GM21528 (cell line): ENCODE data around the gene MACROD2.

Experiments used
- ATAC-seq: cut with Tn5 transposase; IDR thresholded peaks from one replicate; pipeline ENCODE4 v1.9.1; 2021; ENCODE audit warnings: mild to moderate bottlenecking, moderate library complexity; ENCODE audit not compliant: unreplicated experiment, low FRiP score

Gene MACROD2

DNA sequence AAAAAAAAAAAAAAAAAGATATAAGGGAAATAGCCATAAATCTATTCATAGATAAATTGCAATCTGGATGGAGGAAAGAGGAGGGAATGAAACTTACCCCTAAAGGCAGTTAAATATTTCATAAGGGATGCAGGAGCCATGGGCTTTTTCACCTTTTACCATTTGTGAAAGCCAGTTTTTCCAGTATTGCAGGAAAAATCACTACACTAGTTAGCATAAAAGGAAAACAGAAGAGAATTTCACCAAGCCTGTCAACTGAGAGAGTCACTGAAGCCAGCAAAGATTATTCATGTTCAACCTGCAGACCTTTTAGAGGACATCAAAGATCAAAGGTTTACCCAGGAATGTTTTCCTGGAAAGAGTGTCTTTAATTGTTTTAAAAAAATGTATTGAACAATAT, 1608.2 kb downstream of the MACROD2 start:
- no peak for ATAC-seq

DNA sequence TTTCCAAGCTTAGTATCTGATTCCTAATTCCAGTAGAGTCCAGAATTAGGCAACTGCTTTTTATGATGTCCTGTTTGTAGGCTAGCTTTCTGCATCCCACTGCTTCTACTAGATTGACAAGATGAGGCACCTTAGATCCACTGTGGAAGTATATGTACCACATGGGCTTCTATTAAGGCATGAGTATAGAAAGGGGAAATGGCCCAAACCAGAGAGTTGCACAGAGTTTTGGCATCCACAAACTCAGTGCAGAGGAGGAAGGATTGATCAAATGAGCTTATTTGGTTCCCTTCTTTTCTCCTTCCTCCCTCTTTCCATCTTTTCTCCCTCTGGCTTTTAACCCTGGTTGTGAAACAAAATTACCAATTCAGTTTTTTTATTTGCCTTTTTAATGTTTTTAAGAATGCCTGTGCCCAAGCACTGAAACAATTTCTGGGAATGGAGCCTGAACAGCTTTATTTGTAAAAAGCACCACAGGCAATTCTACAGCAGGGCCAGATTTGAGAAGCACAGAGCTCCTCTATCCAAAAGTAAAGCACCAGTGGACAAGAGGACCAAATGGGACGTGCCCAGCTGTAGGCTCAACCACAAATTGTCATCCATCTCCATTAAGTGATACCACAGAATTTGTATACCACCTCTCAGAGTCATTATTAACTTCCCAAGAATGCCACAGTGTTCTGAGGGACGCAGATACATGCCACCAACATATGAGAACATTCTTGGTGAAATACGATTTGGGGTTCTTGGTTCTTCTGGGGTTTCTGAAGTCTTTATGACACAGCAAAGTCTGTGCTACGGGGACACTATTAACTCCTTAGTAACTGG, 1608.9 kb downstream of the MACROD2 start:
- no peak for ATAC-seq

DNA sequence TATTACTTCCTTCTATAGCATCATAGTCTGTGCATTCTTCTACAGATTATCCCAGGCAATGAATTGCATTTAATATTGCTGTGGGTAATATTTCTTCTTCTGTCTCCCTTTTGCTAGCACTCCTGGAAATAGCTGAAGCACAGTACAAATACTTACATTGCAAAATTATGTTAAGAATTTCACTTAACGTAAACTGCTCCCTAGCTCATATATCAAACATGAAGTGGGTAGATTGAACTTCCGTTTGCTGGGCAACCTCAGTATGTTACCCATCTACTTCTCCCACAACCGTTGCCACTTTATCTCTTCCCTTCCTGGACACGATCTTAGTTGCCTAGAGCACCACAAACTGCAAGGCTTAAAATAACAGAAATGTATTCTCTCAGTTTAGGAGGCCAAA, 1614.6 kb downstream of the MACROD2 start:
- no peak for ATAC-seq

DNA sequence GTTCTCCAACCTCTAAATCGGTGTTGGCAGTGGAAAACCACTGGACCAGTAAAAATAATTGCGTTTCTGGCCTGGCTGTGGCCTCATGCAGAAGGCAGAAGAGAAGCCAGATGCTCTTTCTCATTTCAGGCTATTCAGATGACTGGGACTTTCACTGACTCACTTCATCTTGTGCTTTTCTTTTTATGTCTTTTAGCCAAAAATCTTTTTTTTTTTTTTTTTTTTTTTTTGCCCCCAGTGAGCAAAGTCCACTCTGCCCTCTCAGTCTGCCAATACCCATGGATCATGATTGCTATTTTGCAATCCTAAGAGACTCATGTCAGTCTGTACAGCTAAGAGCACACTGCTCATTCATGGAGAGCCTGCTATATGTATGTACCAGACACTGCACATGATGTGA, 1615.5 kb downstream of the MACROD2 start:
- no peak for ATAC-seq

DNA sequence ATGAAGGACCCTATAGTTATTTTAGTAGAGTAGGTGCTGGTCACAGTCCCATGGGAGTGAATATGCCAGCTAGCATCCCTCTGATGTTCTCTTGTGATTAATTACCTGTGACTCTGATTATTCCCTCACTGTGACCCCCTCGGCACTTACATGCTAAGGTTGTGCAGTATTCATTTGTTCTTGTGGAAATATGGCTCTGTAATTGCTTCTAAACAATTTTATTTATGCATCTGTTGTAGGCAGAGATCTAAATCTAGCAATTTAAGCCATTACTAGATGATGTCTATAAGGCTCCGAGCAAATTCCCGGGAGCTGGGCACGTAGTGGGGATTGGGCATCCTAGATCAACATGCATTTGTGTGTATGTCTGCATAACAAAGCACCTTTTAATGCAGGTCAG, 1616.2 kb downstream of the MACROD2 start:
- ATAC-seq = no peak

DNA sequence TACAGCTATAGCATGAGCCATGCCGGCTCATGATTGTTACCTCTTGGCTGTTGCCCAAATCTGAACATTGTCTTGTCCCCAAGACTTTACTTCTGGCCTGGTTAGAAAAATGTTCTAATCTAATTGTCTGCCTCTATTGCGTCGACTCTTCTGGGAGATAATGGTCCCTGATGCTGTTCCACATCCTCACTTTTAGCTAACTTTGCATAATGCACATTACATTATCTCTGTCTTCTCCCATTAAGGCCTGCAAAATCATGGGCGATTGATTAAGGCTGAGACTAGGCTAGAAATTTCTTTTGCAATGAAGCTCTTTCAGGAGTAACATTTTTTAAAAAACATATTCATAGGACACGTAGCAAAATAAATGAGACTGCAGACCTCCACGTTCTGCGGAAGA, 1616.9 kb downstream of the MACROD2 start:
- no peak for ATAC-seq

DNA sequence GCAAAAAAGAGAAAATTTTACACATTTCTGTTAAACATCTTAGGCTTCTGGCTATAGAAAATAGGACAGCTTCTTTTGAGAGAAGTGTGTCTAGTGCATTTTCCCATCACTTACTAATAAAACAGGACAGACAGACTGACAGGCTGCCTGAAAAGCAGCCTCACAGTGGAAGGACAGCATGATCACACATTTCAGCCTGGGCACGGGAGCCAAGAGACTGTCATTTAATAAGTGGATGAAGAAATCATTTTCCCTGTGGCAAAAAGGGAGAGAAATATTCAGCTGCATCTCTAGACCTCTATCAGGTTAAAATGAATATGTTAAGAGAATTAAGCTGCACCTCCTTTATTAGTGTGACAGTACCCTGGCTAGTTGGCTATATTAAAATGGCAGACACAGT, 1617.5 kb downstream of the MACROD2 start:
- no peak for ATAC-seq

DNA sequence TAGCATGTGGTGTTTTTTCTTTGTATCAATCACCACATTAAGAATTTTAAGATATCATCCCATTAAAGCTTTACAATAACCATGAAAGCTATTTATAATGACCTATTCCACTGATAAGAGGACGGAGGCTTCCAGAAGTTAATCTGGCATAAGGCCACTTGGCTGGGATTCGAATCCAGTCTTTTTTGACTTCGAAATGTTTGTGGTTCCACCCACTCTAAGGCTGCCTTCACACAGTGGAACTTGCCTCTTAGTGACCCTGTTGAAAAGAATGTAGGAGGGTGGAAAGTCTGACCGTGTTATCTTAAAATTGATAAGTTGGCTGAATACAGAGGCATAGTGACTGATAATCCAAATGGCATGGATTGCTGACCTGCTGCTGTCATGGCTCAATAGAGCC, 1618.2 kb downstream of the MACROD2 start:
- no peak for ATAC-seq

DNA sequence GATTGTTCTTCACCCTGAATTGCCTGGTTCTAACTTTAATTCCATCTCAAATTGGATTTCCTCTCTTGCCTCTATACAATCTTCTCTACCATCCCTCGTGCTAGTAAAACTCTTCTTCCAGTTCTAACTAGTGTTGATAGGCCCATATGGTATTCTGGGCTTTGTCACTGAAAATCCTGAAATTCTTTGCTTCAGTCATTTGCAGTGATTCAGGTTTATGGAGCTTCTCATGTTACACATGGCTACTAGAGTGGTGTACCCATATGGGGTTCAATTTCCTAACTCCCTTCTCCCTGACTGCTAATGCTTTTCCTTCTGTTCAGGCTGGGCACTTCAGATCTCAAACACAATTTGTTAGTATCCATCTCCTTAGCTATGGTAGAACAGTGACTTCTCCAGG, 1621.3 kb downstream of the MACROD2 start:
- no peak for ATAC-seq

DNA sequence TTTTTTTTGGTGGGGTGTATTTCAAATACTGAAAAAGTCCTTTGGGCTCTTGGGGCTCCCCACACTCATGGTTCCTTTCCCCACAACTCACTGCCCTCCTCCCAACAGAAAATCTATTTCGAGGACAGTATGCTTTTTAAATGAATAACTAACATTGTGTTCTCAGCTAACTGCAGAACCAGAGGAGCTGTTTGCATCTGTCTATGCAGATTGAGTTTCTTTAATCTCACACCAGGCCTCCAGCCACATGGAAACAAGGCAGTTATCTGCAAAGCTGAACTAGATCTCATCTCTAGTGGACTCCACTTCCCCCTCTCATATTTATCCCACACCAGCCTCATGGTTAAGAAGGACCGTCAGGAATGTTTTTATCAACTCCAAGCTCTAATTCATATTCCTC, 1622.8 kb downstream of the MACROD2 start:
- no peak for ATAC-seq

DNA sequence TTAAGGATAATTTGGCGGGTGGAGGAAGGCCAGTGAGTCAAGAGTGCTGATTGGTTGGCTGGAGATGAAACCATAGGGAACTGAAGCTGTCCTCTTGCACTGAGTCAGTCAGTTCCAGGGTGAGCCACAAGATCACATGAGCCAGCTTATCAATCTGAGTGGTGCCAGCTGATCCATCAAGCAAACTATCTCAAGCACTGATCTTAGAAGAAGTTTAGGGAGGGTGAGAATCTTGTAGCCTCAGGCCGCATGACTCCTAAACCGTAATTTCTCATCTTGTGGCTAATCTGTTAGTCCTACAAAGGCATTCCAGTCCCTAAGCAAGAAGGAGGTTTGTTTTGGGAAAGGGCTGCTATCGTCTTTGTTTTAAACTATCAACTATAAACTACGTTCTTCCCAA, 1623.6 kb downstream of the MACROD2 start:
- ATAC-seq = no peak

DNA sequence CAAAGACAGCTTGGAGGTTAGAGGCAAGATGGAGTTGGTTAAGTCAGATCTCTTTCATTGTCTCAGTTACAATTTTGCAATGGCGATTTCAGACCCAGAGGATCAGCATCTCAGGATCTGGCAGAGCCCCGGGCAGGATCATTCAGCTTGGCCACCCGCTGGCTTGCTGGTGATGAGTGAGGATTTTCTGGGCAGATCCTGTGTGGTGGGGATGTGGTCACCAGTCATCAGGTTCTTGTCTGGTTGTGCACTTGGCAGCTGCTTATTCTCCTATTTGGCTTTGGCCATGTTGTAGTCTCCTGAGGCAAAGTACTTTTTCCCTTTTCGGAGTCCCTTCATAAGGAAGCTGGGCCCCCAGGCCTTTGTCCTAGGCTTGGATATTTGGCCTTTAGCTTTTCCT, 1624.0 kb downstream of the MACROD2 start:
- no peak for ATAC-seq

DNA sequence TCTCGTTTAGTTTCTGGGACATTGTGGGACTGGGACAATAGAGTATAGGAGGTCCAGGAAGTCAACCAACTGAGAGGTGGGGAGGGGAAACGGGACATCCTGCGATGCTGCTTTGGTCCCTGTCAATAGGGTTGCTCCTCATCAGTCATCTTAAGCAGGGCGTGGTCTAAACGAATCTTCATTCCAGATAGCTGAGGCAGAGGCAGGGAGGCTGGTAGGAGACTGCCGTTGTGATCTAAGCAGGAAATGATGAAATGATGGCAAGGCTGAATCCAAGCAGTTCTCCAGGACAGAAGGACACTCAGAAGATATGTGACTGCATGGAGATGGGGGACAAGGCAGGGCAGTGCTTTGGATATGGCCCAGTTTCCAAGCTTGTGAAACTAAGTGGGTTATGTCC, 1624.5 kb downstream of the MACROD2 start:
- no peak for ATAC-seq

DNA sequence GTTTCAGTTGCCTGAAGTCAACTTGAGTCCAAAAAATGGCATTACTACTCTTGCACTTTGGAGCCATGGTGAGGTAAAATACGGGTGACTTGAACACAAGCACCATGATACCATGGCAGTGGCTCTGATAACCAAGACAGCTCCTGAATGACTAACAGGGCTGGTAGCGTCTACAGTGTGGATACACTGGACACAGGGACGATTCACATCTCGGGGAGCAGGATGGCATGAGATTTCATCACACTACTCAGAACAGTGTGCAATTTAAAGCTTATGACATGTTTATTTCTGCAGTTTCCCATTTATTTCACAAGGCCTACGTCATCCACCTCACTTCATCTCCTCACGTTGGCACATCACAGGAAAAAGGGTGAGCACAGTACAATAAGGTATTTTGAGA, 1627.1 kb downstream of the MACROD2 start:
- no peak for ATAC-seq

DNA sequence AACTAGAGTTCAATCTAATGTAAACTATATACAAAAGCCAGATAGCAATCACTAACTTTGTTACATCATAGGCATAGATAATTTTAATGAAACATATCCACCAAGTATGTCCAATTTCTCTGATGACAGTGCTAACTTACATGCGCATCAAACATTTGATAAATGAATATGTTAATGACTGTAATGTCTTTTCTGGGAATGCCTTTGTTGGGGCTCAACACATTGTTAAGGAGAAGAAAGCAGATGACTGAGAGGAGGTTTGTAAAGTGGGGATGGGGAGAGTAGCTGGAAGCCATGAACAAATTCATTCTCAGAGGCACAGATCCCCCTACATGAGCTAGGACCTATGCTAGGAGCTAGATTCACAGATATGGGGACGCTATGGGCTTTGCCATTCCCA, 1627.9 kb downstream of the MACROD2 start:
- no peak for ATAC-seq

DNA sequence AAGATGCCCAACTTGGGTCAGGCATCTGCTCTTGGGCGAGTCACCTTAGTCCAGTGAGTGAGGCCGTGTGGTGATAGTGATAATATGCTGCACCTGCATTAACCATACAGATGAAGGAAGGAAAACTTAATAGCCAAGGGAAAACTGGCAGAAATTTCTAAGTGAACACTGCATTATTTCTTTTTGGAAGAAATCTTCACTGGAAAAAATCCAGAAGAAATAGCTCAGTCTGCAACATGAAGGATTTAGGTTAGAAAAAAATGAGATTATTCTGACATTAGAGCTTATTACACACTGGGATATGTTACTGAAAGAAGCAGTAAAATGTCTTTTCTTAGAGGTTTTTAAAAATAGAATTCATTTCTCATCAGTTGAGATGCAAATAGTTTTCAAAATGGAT, 1630.7 kb downstream of the MACROD2 start:
- ATAC-seq = no peak

DNA sequence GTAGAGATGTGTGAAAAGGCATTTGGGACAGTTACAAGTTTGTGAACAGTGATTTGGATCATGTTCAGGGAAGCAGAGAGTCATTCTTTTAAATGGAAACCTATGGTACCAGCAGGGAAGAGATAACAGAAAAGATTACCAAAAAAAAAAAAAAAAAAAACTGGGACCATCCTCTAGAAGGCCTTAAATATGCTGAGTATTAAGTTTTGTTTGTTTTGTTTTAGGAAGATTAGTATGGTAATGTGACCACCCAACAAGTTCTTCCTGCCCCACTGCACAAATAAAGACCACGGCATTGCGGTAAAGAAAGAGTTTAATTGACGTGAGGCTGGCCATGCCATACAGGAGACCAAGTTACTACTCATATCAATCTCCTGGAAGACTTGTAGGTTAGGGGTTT, 1631.8 kb downstream of the MACROD2 start:
- ATAC-seq = no peak

DNA sequence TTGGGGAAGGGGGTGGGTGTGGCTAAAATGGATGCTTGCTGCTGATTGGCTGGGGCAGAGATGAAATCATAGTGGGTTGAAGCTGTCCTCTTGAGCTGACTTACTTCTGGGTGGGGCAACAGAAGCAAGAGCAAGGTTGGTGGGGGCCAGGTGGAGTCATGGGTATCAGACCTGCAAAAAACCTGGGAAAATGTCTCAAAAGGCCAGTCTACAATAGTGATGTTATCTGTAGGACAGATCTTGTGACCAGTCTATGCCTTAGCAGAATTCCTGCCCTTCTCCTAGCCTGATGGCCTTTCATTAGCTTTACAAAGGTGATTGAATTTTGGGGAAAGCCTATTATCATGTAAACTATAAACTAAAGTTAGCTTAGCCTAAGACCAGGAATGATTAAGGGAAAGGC, 1632.2 kb downstream of the MACROD2 start:
- ATAC-seq = no peak

DNA sequence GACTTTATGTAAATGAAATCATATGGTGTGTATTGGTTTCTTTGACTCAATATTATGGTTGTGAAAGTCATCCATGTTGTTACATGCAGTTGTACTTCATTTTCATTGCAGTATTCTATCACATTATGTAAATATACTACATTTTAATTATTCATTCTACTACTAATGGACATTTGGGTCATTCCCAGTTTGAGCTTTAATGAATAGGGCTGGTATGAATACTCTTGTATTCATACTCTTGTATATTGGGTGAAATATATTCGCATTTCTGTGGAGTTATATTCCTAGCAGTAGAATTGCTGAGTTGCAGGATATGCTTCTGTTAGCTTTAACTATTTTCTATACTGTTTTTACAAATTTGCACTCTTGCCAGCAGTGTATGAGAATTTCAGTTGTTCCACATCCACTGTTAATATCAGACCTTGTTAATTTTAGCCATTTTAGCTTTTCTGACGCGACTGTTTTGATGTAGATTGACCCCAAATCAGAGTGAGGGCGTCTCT, 1633.6 kb downstream of the MACROD2 start:
- ATAC-seq = no peak

DNA sequence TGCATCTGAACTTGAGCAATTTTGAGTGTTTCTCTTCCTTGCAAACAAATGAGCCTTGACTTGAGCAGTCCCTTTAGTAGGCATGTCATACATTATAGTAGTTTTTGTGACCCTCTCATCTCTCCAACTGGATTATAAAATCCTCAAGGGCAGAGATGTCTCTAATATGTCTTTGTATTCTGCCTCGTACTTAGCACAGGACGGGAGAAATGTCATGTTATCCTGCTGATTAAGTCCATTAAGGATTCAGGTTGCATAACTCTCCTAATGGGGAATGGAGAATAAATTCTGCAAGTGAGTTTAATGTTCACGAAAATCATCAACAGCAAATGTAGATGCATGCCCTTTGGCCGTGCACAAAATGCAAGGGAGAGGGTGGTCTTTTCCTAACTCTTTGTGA, 1635.0 kb downstream of the MACROD2 start:
- no peak for ATAC-seq

DNA sequence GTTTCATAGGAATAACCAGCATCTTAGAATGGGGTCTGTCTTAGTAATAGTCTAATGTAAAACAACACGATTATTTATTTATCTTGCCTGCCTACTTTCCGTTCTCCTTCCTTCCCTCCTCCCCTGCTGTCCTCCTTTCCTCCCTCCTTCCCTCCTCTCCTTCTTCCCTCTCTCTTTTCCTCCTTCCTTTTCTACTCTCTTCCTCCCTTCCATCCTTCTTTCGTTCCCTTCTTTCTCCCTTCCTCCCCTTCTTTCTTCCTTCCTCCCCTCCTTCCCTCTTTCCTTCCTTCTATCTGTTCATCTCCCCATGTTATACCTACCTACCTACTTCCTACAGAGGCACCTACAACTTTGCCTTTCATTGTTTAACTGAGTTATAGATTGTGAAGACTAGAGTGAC, 1637.4 kb downstream of the MACROD2 start:
- ATAC-seq = no peak

DNA sequence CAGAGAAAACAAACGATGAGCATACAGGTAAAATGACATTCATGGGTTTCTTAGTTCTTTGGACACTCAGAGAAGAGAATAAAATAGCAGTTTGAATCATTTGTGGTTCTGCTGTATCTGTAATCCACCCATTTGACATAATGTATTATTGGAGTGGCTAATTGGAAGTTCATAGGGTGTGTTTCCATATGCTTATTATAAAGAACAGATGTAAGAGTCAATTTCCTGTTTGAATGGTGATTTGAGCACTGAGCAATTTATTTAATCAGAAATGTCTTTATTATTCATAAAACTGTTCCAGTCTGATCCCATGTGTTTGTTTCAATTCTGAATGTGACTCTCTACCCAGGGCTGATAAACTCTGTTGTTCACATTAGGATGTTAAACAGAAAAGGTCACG, 1638.8 kb downstream of the MACROD2 start:
- no peak for ATAC-seq

DNA sequence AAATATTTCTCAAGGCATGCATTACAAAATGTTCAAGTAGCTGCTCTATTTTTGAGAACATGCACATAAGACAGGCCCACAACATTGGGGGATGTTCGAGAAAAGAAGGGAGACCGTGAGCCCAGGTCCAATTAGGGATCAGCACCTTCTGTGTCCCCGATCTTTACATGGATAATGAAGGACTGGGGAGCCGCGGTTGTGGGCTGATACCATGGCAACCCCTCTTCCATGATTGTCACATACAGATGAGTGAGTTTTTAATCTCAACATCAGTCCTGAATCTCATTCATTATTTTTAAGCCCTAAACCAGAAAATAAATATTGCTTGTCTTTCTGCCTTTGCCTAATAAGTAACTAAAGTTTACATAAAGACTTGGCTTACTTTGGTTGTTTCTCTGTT, 1642.2 kb downstream of the MACROD2 start:
- ATAC-seq = no peak
